WERI-Rb-1 (cell line): Measurements from ENCODE around the gene PTPRD.

Source experiments
- DNase-seq: peaks from one replicate; pipeline ENCODE4 v3.0.0-alpha.2; 2020
- H3K27ac ChIP-seq: fragments of 250-450 bp; sonication (Bioruptor Pico); 2 replicates; pipeline ENCODE4 v1.5.1; 2020; ENCODE audit warnings: mild to moderate bottlenecking, moderate library complexity
- H3K27me3 ChIP-seq: fragments of 250-450 bp; sonication (Bioruptor Pico); 2 replicates; pipeline ENCODE4 v1.5.1; 2021; ENCODE audit warnings: mild to moderate bottlenecking, low read depth, moderate library complexity; ENCODE audit not compliant: insufficient read depth, severe bottlenecking
- H3K36me3 ChIP-seq: fragments of 250-450 bp; sonication (Bioruptor Pico); 2 replicates; pipeline ENCODE4 v1.5.1; 2020; ENCODE audit warnings: mild to moderate bottlenecking, moderate library complexity
- H3K4me3 ChIP-seq: 2 replicates; pipeline ENCODE4 v1.5.1; 2011; ENCODE audit warnings: low read depth, mild to moderate bottlenecking, control low read depth, low read length
- H3K9me3 ChIP-seq: fragments of 250-450 bp; sonication (Bioruptor Pico); 2 replicates; pipeline ENCODE4 v1.5.1; 2021; ENCODE audit warnings: mild to moderate bottlenecking, moderate library complexity; ENCODE audit not compliant: severe bottlenecking
- TF ChIP-seq, protein P1 (sequence below): IDR thresholded peaks from 2 replicates; pipeline ENCODE4 v1.5.1; 2011; ENCODE audit warnings: low read depth, mild to moderate bottlenecking, control low read depth, inconsistent platforms, low read length

The PTPRD gene

GRCh38 chr9:8734760-8735159 is 1878.0 kb downstream of the PTPRD start:
- Histone ChIP-seq H3K9me3 (no peaks in the 10 kb centered on the region), H3K4me3 (no peak overlapping the region), H3K36me3 (no peaks in the 10 kb centered on the region), H3K27ac (no peak overlapping the region), H3K27me3 (no peaks in the 10 kb centered on the region)
- TF ChIP-seq, protein P1, sequence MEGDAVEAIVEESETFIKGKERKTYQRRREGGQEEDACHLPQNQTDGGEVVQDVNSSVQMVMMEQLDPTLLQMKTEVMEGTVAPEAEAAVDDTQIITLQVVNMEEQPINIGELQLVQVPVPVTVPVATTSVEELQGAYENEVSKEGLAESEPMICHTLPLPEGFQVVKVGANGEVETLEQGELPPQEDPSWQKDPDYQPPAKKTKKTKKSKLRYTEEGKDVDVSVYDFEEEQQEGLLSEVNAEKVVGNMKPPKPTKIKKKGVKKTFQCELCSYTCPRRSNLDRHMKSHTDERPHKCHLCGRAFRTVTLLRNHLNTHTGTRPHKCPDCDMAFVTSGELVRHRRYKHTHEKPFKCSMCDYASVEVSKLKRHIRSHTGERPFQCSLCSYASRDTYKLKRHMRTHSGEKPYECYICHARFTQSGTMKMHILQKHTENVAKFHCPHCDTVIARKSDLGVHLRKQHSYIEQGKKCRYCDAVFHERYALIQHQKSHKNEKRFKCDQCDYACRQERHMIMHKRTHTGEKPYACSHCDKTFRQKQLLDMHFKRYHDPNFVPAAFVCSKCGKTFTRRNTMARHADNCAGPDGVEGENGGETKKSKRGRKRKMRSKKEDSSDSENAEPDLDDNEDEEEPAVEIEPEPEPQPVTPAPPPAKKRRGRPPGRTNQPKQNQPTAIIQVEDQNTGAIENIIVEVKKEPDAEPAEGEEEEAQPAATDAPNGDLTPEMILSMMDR, result no peak
- no peak for DNase-seq

GRCh38 chr9:8733131-8733954 is 1879.5 kb downstream of the PTPRD start:
- H3K27me3 ChIP-seq, result no peaks in the 10 kb centered on the region
- DNase-seq, result no peak
- TF ChIP-seq, protein P1, result no peak
- no peak overlapping the region for H3K4me3 ChIP-seq
- H3K36me3 ChIP-seq, result no peaks in the 10 kb centered on the region
- no peaks in the 10 kb centered on the region for H3K9me3 ChIP-seq
- H3K27ac ChIP-seq, result no peak overlapping the region

- Histone ChIP-seq H3K36me3 (no peaks in the 10 kb centered on the region), H3K27ac (no peak overlapping the region), H3K27me3 (no peaks in the 10 kb centered on the region), H3K9me3 (no peaks in the 10 kb centered on the region), H3K4me3 (no peak overlapping the region)
- no peak for DNase-seq
- TF ChIP-seq, protein P1, result no peak
Observed at GRCh38 chr9:8732367-8733075, 1880.3 kb downstream of the PTPRD start.

DNA sequence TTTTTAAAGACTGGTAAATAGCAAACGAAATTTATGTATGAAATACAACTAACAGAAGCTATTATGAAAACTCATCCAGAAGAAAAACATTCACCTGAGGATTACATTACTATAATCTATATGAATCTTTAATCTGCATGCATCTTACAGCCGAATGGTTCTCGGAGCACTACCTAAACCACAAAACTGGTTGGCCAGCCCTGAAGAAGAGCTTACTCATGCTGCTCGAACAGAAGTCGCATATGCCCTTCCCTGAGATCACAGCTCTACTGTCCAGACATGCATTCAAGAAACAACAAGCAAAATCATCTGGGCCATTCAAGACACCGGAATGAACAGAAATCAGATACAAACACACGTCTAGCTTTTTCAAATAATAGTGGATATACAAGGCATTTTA is 1882.2 kb downstream of the PTPRD start:
- Histone ChIP-seq H3K27me3 (no peaks in the 10 kb centered on the region), H3K4me3 (no peak overlapping the region)

DNA sequence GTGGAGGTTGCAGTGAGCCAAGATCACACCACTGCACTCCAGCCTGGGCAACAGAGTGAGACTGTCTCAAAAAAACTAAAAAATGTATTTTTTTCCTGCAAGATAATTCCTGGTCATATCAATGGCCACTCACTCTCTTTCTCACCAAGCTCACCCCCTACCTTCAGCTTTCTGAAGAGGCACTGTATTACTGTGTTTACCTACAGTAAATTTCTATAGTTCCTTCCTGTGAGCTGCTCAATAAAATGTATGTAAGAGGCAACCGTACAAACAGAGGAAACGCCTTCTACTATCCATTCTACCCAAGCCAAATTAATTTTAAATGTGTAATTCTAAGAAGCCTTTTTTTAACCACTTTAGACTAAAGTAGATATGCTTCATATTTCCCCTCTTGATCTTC is 1883.9 kb downstream of the PTPRD start:
- no peaks in the 10 kb centered on the region for H3K36me3 ChIP-seq
- H3K9me3 ChIP-seq, result no peaks in the 10 kb centered on the region
- H3K27ac ChIP-seq, result no peak overlapping the region
- TF ChIP-seq, protein P1, result no peak
- no peak for DNase-seq
- no peaks in the 10 kb centered on the region for H3K27me3 ChIP-seq
- H3K4me3 ChIP-seq, result no peak overlapping the region

More for the DNA sequence above, 1882.2 kb downstream of the PTPRD start:
- no peaks in the 10 kb centered on the region for H3K9me3 ChIP-seq
- H3K27ac ChIP-seq, result no peak overlapping the region
- no peak for DNase-seq
- H3K36me3 ChIP-seq, result no peaks in the 10 kb centered on the region
- TF ChIP-seq, protein P1, result no peak
